NCI-H2227 treated with DMSO at 0.1 percent for 48 hours (cell line): ENCODE measurements around the gene CBARP.
"Not testable (repeated sequence)": the region's sequence is repeated elsewhere in the genome, so short reads cannot be mapped to it uniquely, and the experiment has no call there.

Source experiments
- DNase-seq: peaks from one replicate; lab custom pipeline; 2025; lab: John Stamatoyannopoulos, UW

CBARP gene

DNA sequence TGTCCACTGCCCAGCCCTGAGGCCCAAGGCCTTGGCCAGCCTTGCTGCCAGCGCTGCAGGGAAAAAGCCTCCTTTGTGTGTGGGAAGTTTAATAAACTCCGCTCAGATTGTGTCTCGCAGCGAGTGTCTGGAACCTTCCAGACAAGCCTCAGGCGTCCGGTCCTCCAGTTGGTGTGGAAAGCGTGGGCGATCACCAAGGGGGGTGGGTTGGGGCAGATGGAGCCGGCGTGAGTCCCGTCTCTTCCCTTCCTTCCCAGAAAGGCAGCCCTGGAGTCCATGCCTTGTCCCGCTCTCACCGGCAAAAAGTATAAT, 27.6 kb downstream of the CBARP start:
- DNase-seq, result no peak

DNA sequence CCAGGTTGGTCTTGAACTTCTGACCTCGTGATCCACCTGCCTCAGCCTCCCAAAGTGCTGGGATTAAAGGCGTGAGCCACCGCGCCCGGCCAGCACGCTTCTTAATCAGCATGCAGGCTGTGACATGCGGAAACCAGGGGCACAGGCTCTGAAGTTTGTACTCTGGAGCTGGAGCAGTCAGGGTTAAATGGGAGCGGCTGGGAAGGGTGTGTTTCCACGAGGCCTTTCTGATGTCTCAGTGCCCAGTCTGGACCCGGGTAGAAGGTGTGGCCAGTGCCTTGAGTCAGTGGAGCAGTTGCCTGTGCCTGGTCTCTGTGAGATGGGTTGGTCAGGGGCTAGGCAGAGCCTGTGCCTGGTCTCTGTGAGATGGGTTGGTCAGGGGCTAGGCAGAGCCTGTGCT, 29.0 kb downstream of the CBARP start:
- DNase-seq, result not testable (repeated sequence)

DNA sequence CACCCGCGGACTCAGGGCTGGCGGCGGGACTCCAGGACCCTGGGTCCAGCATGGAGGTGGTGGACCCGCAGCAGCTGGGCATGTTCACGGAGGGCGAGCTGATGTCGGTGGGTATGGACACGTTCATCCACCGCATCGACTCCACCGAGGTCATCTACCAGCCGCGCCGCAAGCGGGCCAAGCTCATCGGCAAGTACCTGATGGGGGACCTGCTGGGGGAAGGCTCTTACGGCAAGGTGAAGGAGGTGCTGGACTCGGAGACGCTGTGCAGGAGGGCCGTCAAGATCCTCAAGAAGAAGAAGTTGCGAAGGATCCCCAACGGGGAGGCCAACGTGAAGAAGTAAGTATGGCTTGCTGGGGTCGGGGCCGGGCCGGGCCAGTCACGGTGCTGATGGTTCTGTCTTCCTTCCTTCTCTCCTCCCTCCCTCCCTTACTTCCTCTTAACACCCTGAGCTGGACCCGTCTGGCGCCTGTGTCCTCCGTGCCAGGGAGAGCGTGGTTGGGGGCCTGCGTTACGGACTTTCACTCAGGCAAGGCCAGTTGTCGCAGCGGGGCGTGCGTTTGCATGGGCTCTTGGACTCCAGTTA, 30.8 kb downstream of the CBARP start:
- no peak for DNase-seq

DNA sequence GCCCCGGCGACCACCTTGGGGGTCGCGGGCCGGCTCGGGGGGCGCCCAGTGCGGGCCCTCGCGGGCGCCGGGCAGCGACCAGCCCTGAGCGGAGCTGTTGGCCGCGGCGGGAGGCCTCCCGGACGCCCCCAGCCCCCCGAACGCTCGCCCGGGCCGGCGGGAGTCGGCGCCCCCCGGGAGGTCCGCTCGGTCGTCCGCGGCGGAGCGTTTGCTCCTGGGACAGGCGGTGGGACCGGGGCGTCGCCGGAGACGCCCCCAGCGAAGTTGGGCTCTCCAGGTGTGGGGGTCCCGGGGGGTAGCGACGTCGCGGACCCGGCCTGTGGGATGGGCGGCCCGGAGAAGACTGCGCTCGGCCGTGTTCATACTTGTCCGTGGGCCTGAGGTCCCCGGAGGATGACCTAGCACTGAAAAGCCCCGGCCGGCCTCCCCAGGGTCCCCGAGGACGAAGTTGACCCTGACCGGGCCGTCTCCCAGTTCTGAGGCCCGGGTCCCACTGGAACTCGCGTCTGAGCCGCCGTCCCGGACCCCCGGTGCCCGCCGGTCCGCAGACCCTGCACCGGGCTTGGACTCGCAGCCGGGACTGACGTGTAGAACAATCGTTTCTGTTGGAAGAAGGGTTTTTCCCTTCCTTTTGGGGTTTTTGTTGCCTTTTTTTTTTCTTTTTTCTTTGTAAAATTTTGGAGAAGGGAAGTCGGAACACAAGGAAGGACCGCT, 31.5 kb downstream of the CBARP start:
- DNase-seq, result no peak

DNA sequence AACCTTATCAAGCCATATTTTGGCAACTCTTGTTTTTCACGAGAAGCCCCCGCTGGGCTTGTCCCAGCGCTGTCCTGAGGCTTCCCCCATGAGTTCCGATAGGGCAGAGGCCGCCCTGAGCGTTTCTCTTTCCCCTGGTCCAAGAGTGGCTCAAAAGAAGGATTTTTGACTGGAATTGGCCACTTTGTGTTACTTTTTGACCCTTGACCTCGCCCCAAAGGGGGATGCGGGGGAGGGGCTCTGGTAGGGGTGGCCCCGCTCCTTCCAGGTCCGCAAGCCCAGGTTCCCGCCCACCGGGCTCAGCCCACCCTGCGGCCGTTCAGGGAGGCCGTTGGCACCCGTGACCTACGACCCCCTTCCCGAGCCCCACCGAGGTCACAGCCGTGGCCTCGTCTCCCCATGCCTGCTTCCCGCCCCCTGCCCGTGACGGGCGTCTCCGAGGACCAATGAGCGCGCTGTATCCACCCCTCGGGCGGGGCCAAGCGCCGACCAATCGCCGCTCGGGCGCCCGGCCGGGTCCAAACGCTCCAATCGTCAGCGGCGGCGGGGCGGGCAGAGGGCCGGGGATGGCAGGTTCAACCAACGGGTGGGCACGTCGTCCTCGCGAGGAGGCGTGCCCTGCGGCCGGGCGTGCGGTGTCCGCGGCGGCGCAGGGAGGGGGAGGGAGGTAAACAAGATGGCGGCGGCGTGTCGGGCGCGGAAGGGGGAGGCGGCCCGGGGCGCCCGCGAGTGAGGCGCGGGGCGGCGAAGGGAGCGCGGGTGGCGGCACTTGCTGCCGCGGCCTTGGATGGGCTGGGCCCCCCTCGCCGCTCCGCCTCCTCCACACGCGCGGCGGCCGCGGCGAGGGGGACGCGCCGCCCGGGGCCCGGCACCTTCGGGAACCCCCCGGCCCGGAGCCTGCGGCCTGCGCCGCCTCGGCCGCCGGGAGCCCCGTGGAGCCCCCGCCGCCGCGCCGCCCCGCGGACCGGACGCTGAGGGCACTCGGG, 32.4 kb downstream of the CBARP start, which contains the start of gene STK11:
TSS of gene STK11 (plus strand) at position 665 of the 986 bp plus-strand sequence. CDS start 1,136 bp downstream, outside the sequence.
- peak; percentile 90 for DNase-seq

DNA sequence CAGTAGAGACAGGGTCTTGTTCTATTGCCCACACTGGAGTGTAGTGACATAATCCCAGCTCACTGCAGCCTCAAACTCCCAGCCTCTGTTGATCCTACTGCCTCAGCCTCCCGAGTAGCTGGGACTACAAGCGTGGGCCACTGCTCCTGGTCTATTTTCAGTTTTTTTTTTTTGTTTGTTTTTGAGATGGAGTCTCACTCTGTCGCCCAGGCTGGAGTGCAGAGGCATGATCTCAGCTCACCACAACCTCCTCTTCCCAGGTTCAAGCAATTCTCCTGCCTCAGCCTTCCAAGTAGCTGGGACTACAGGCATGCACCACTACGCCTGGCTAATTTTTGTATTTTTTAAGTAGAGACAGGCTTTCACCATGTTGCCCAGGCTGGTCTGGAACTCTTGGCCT, 37.2 kb downstream of the CBARP start:
- DNase-seq, result not testable (repeated sequence)

DNA sequence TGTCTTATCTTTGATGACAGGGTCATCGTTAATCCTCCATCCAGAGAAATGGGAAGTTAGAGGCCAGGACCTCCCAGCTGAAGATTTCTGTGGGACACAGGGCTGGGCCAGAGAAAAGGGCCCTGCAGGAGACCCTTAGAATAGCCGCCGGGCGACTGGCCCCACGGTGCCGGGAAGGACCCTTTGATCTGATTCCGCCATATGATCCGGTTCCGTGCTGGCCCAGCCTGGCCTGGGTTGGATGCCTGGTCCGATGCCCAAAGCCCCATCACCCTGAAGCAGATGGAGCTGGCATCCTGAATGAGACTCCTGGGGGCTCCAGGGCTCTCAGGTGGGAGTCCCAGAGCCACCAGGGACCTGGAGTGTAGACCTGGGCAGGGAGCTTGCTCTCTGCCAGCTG, 38.3 kb downstream of the CBARP start:
- DNase-seq, result no peak

DNA sequence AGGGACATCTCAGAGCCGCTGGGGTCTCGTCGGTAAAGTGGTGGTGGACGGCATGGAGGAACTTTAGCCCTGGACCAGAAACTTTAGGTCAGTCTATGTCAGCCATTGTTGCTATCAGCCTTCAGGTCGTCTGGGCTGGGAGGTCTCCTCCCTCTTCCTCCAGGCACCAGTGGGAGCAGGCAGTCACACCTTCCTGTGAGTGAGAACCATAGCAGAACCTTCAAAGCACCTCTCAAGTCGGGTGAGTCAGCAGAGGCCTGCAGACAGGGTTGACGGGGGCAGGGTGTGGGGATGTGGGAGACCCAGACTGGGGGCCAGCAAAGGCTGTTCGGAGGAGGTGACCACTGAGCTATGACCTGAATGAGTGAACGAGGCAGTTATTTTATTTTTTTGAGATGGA, 48.4 kb downstream of the CBARP start:
- DNase-seq, result no peak

DNA sequence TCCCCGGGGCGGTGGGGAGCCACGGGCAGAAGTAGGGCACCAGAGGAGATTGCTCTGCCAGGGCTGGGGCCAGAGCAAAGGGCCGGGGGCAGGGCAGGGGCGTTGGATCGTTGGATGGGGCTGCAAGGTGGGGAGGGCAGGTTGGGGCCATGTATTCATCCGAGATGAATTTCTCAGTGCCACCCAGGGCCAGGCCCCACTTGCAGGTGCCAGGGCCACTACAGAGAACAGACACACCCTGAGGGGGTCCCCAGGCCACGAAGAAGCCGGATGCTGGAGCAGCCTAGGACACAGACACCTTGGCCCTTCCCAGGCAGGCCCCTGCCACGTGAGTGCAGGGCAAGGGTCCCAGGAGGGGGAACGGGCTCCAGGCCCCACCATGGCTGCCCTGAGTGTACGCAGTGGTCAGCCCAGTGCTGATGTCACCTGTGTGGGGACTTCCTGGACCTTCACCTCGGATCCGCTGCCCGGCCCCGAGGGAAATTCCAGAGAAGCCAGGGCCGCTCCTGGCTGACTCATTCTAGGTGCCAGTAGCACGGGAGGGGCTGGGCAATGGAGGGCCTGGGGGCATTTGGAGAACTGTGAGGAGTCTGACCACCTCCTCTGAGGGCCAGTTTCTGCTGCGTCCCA, 54.1 kb downstream of the CBARP start:
- no peak for DNase-seq

DNA sequence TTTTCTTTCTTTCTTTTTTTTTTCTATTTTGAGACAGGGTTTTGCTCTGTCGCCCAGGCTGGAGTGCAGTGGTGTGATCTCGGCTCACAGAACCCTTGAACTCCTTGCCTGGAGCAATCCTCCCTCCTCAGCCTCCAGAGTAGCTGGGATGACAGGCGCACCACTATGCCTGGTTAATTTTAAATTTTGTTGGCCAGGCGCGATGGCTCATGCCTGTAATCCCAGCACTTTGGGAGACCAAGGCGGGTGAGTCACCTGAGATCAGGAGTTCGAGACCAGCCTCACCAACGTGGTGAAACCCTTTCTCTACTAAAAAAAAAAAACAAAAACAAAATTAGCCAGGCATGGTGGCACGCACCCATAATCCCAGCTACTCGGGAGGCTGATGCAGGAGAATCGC, 55.1 kb downstream of the CBARP start:
- DNase-seq, result no peak

DNA sequence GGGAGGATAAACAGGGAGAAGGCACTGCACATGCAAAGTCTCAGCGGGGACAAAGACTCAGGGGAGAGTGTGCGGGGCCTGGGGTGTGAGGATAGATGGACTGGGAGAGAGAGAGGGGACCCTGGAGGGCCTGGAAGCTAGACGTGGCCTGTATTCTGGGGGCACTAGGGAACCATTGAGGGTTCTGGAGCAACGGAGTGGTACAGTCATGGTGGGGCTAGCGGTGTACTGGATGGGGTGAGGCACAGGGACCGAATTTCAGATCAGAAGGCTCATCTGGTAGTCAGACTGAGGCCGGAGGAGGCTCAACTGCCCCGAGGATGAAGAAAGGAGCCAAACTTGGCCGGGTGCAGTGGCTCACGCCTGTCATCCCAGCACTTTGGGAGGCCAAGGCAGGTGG, 55.7 kb downstream of the CBARP start:
- DNase-seq, result no peak

DNA sequence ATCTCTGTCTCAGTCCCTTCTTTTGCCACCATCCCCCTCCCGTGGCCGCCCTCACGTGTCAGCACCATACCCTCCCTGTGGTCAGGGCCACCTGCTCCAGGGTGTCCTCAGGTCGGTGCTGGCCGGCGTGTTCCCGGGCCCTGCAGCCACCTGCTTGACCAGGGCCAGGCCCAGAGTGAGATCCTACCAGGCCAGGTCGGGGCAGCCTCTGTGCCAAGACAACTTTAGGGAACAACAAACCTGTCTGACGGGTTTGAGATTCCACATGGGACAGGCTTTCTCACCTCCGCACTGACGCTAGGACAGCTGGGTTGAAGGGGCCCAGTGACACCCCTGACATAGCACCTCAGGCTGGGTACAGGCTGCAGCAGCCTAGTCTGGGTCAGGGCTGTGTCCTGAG, 56.2 kb downstream of the CBARP start:
- no peak for DNase-seq
